Loucy (cell line): Measurements from ENCODE around the gene GNA12.

Experiments
- EZH2phosphoT487 ChIP-seq: fragments of 200-600 bp; IDR thresholded peaks from 2 replicates; pipeline ENCODE4 v1.6.1; 2018; ENCODE audit warnings: antibody characterized with exemption, mild to moderate bottlenecking, moderate library complexity, borderline replicate concordance
- TF ChIP-seq, protein P1 (sequence below): fragments of 200-600 bp; sonication (generic); conservative IDR thresholded peaks from 2 replicates; pipeline ENCODE4 v1.5.1; 2014; ENCODE audit warnings: mild to moderate bottlenecking, antibody characterized with exemption, low read length

GRCh38 chr7:2792856-2793487 is 51.1 kb downstream of the GNA12 start:
- TF ChIP-seq, protein P1, sequence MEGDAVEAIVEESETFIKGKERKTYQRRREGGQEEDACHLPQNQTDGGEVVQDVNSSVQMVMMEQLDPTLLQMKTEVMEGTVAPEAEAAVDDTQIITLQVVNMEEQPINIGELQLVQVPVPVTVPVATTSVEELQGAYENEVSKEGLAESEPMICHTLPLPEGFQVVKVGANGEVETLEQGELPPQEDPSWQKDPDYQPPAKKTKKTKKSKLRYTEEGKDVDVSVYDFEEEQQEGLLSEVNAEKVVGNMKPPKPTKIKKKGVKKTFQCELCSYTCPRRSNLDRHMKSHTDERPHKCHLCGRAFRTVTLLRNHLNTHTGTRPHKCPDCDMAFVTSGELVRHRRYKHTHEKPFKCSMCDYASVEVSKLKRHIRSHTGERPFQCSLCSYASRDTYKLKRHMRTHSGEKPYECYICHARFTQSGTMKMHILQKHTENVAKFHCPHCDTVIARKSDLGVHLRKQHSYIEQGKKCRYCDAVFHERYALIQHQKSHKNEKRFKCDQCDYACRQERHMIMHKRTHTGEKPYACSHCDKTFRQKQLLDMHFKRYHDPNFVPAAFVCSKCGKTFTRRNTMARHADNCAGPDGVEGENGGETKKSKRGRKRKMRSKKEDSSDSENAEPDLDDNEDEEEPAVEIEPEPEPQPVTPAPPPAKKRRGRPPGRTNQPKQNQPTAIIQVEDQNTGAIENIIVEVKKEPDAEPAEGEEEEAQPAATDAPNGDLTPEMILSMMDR: no peak
- no peak for TF ChIP-seq EZH2phosphoT487
